ENCODE results near the gene PDE5A. TPM values are rescaled to one million over a fixed set of nuclear protein-coding genes. Genes with fewer than 3 reads are reported as not detected.

The PDE5A gene
- total RNA-seq, 1 experiment from 2014 or later: 5.0 TPM

DNA sequence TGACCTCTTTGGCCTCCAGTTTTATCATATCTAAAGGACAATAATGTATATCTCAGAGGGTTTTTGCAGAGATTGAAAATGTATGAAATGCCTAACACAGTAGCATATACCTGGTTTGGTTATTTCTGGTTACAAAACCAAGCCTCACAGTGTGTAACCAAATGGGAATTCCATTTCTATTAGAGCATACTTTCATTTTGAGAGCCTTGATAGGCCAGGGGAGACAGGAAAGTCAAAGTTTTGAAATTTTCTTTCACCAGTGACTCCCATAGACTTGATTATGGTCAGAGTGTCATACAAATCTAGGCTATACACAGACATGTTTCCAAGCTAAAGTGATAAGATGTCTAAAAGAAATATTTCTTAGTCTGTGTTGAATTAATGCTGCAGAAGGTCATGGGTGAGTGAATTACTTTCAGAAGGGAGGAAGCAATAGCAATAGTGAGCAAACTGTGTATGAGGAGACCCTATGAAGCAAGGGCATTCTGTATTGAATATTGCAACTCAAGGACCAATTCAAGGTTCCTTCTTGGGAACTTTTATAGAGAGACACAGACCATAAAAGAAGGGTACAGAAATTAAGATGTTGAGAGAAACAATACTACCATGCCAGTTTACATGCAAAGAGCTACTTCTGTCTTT lies 151.1 kb downstream of the PDE5A start (continued):
- TF ChIP-seq, protein P1, sequence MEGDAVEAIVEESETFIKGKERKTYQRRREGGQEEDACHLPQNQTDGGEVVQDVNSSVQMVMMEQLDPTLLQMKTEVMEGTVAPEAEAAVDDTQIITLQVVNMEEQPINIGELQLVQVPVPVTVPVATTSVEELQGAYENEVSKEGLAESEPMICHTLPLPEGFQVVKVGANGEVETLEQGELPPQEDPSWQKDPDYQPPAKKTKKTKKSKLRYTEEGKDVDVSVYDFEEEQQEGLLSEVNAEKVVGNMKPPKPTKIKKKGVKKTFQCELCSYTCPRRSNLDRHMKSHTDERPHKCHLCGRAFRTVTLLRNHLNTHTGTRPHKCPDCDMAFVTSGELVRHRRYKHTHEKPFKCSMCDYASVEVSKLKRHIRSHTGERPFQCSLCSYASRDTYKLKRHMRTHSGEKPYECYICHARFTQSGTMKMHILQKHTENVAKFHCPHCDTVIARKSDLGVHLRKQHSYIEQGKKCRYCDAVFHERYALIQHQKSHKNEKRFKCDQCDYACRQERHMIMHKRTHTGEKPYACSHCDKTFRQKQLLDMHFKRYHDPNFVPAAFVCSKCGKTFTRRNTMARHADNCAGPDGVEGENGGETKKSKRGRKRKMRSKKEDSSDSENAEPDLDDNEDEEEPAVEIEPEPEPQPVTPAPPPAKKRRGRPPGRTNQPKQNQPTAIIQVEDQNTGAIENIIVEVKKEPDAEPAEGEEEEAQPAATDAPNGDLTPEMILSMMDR (IDR thresholded peaks at IDR 0.05 in 2 of 3, conservative IDR thresholded peaks at IDR 0.05 in 1 of 3; ENCODE audit: borderline replicate concordance in 1 of 3, insufficient read depth in 1 of 3, low read depth in 2 of 3, low read length in 2 of 3): no peak
- TF ChIP-seq YY1 (IDR thresholded peaks at IDR 0.05; ENCODE audit: extremely low read depth, insufficient replicate concordance, low read depth, low read length) (no peak), ZFX (IDR thresholded peaks at IDR 0.05) (no peak), CBX3 (IDR thresholded peaks at IDR 0.05; ENCODE audit: low read depth) (no peak), POLR2AphosphoS5 (IDR thresholded peaks at IDR 0.05; ENCODE audit: low read depth, low read length) (no peak)
- TF ChIP-seq, protein P2, sequence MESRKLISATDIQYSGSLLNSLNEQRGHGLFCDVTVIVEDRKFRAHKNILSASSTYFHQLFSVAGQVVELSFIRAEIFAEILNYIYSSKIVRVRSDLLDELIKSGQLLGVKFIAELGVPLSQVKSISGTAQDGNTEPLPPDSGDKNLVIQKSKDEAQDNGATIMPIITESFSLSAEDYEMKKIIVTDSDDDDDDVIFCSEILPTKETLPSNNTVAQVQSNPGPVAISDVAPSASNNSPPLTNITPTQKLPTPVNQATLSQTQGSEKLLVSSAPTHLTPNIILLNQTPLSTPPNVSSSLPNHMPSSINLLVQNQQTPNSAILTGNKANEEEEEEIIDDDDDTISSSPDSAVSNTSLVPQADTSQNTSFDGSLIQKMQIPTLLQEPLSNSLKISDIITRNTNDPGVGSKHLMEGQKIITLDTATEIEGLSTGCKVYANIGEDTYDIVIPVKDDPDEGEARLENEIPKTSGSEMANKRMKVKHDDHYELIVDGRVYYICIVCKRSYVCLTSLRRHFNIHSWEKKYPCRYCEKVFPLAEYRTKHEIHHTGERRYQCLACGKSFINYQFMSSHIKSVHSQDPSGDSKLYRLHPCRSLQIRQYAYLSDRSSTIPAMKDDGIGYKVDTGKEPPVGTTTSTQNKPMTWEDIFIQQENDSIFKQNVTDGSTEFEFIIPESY (IDR thresholded peaks at IDR 0.05; ENCODE audit: extremely low read depth, insufficient replicate concordance, low read length): no peak

DNA sequence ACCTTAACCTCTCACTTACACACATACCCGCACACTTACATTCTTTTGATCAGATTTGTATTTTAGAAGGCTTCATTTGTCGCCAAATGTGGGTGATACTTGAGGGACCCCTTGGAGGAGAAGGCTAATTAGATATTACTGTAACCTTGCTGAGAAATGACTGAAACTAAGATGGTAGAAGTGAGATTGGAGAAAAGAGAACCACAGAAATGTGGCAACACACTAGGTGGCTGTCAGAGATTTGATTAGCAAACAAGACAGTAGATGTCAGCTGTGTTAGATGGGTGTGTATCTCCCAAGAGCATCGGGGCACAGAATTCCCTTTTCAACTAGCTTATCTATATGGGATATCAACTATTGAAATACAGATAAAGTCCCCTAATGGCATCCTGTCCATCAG lies 157.3 kb downstream of the PDE5A start:
- no TSS peak for BruUV-seq (replicated peaks)
- Histone ChIP-seq H3K27ac (ENCODE audit: low read depth, low read length) (no peak overlapping the region), H3K9ac (ENCODE audit: low read length) (no peak overlapping the region), H3K9me2 (ENCODE audit: insufficient read depth) (no peaks in the 10 kb centered on the region), H3K36me3 (ENCODE audit: control insufficient read depth in 1 of 2, insufficient read depth in 2 of 2, low read length in 2 of 2) (peaks cover 0 to 3% of the 10 kb centered on the region in 2 experiments; a peak in 2 of 4 replicates), H3K4me3 (replicated peaks in 1 of 2; ENCODE audit: low read depth in 1 of 2, low read length in 2 of 2) (no peak overlapping the region), H3K27me3 (ENCODE audit: insufficient read depth, low read length) (no peaks in the 10 kb centered on the region), H2AFZ (ENCODE audit: low read depth, low read length, poor library complexity, severe bottlenecking) (no peak overlapping the region), H4K20me1 (ENCODE audit: insufficient read depth) (no peaks in the 10 kb centered on the region), H3K9me3 (ENCODE audit: control insufficient read depth in 1 of 2, insufficient read depth in 1 of 2, low read depth in 1 of 2, low read length in 2 of 2) (no peaks in the 10 kb centered on the region), H3K4me1 (ENCODE audit: control insufficient read depth in 1 of 2, insufficient read depth in 2 of 2, low read length in 2 of 2) (no peaks in the 10 kb centered on the region), H3K79me2 (ENCODE audit: insufficient read depth, low read length) (no peaks in the 10 kb centered on the region), H3K4me2 (ENCODE audit: low read length) (no peak overlapping the region)
- intact Hi-C loops (cut with micrococcal nuclease): no loop called here
- ChIA-PET CTCF (no interaction called here), POLR2A (no interaction called here), RAD21 (ENCODE audit: low non-redundant PET in 1 of 2, low total read pairs in 2 of 2, uncharacterized antibody in 2 of 2, unreplicated experiment in 2 of 2) (no interaction called here)
- DNase-seq (ENCODE audit: low read depth, low spot score) (no peak), ATAC-seq (no peak)
- TF ChIP-seq TCF7L2 (IDR thresholded peaks at IDR 0.05; ENCODE audit: borderline replicate concordance, extremely low read depth, insufficient read depth, insufficient read length) (no peak), ZFX (IDR thresholded peaks at IDR 0.05) (no peak), POLR2A (IDR thresholded peaks at IDR 0.05; ENCODE audit: borderline replicate concordance, extremely low read depth, insufficient read depth, insufficient read length) (no peak), SIN3A (IDR thresholded peaks at IDR 0.05; ENCODE audit: low read depth) (no peak), CBX3 (IDR thresholded peaks at IDR 0.05; ENCODE audit: low read depth) (no peak), RAD21 (IDR thresholded peaks at IDR 0.05; ENCODE audit: low read depth) (no peak)
- TF ChIP-seq, protein P3, sequence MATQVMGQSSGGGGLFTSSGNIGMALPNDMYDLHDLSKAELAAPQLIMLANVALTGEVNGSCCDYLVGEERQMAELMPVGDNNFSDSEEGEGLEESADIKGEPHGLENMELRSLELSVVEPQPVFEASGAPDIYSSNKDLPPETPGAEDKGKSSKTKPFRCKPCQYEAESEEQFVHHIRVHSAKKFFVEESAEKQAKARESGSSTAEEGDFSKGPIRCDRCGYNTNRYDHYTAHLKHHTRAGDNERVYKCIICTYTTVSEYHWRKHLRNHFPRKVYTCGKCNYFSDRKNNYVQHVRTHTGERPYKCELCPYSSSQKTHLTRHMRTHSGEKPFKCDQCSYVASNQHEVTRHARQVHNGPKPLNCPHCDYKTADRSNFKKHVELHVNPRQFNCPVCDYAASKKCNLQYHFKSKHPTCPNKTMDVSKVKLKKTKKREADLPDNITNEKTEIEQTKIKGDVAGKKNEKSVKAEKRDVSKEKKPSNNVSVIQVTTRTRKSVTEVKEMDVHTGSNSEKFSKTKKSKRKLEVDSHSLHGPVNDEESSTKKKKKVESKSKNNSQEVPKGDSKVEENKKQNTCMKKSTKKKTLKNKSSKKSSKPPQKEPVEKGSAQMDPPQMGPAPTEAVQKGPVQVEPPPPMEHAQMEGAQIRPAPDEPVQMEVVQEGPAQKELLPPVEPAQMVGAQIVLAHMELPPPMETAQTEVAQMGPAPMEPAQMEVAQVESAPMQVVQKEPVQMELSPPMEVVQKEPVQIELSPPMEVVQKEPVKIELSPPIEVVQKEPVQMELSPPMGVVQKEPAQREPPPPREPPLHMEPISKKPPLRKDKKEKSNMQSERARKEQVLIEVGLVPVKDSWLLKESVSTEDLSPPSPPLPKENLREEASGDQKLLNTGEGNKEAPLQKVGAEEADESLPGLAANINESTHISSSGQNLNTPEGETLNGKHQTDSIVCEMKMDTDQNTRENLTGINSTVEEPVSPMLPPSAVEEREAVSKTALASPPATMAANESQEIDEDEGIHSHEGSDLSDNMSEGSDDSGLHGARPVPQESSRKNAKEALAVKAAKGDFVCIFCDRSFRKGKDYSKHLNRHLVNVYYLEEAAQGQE (IDR thresholded peaks at IDR 0.05; ENCODE audit: low read depth): no peak
- TF ChIP-seq, protein P4, sequence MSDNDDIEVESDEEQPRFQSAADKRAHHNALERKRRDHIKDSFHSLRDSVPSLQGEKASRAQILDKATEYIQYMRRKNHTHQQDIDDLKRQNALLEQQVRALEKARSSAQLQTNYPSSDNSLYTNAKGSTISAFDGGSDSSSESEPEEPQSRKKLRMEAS (IDR thresholded peaks at IDR 0.05): no peak
- TF ChIP-seq, protein P5, sequence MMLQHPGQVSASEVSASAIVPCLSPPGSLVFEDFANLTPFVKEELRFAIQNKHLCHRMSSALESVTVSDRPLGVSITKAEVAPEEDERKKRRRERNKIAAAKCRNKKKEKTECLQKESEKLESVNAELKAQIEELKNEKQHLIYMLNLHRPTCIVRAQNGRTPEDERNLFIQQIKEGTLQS (IDR thresholded peaks at IDR 0.05): no peak
- TF ChIP-seq, protein P2 (IDR thresholded peaks at IDR 0.05; ENCODE audit: extremely low read depth, insufficient replicate concordance, low read length): no peak
